IPS-NIHi11 (cell line): Measurements from ENCODE around the gene FOXL1.

Experiments
- DNase-seq: peaks from one replicate; pipeline ENCODE4 v3.0.0; 2012; ENCODE audit warnings: mixed read lengths, low spot score

FOXL1 gene

DNA sequence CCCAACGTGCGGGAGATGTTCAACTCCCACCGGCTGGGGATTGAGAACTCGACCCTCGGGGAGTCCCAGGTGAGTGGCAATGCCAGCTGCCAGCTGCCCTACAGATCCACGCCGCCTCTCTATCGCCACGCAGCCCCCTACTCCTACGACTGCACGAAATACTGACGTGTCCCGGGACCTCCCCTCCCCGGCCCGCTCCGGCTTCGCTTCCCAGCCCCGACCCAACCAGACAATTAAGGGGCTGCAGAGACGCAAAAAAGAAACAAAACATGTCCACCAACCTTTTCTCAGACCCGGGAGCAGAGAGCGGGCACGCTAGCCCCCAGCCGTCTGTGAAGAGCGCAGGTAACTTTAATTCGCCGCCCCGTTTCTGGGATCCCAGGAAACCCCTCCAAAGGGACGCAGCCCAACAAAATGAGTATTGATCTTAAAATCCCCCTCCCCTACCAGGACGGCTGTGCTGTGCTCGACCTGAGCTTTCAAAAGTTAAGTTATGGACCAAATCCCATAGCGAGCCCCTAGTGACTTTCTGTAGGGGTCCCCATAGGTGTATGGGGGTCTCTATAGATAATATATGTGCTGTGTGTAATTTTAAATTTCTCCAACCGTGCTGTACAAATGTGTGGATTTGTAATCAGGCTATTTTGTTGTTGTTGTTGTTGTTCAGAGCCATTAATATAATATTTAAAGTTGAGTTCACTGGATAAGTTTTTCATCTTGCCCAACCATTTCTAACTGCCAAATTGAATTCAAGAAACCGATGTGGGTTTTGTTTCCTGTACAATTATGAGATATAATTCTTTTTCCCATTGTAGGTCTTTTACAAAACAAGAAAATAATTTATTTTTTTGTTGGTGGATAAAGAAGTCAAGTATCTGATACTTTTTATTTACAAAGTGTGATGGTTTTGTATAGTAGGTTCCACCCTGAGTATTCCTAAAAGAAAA is 9.4 kb upstream of the FOXL1 start:
- DNase-seq = no peak

GRCh38 chr16:86569701-86570447 is 8.5 kb upstream of the FOXL1 start:
- DNase-seq = no peak

- DNase-seq = no peak
Measured at GRCh38 chr16:86570558-86571529, 7.5 kb upstream of the FOXL1 start.

DNA sequence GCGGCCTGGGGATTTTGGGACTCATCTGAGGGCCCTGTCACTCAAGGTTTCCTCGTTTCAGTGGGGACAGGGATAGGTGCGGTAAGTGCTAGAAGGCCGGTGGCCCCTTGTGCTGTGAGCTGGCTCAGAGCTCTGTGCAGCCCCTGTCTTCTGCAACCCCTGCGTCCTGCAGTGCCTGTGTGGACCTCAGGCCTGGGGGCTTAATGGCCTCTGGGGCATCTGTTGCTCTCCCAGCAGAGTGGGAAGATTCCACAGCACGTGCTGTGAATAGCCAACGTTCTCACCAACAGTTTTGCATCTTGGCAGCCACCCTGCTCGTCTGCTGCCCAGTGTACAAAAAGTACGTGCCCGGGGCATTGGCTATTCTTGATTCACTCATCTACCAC is 6.8 kb upstream of the FOXL1 start:
- DNase-seq = no peak

DNA sequence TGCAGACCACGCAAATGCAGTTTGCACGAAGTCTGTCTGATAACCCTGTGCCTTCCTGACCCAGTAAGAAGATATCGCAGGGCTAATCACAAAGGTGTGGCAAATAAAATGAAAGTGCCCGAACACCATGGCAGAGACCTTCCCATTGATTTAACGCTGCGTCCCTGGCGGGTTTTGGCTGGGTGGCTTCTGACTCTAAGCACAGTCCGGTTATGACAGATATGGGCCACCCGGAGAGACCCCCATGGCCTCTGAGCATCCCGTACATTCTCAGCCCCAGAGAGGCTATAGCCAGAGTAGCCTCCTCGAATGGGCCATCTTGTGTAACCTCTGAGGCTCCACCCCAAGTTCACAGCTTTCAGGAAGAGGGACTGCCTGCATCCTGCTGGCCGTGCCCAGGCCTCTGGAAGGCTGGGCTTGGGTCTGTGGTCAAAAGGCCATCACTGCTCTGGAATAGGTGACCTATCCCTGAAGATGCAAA is 6.3 kb upstream of the FOXL1 start:
- DNase-seq = no peak

DNA sequence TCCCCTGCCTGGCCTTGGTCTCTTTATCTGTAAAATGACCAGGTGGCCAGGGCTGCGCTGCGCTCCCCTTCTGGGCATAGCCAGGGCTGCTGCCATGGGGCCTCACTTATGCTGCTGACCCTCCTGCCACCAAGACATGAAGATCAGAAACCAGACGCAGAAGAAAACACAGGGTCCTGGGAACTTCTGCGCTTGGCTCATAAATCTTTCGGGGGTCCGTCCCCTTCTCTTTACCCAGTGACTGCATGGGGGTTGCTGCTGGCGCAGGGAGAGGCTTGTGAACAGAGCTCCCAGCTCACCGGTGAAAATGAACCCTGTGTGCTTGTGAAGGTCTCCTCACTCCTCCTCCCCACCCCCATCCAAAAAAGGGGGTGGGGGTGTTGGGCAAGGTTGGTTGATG is 5.7 kb upstream of the FOXL1 start:
- no peak for DNase-seq

DNA sequence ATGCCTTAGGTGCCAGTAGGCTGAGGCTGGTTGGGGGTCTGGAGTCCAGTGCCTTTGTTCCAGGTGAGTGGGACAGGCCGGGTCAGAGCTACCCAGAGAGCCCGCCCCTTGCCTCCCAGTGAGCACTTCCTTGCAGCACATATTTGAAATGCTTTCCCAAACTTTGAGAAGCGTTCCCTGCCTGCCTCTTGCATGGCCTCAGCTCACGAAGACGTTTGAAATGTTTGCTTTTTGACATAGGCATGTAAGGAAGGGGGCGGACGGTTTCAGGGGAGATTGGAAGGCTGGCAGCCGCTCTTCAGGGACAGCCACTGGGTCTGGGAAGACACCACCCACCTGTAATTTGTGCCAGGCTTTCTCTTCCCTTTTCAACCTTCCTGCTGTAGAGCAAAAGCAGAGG is 5.1 kb upstream of the FOXL1 start:
- no peak for DNase-seq

- DNase-seq = no peak
Measured at GRCh38 chr16:86573646-86574508, 4.5 kb upstream of the FOXL1 start.

DNA sequence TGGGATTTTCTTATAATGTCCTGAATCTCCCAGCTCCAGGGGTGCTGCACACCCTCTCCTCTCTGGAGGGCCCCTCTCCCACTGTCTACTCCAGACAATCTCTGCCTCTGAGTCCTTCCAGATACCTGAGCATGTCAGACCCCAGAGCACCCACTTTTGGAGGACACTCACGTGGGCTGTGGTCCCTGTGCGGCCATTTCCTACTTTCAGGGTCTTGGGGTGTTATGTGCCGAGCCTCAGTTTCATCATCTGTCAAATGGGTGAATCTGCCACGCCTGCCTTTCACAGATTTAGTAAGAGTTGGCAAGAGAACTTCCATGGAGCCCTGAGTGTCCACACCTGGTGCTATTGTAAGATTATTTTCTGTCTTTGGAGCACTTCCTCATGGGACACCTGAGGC is 3.7 kb upstream of the FOXL1 start:
- DNase-seq = no peak

DNA sequence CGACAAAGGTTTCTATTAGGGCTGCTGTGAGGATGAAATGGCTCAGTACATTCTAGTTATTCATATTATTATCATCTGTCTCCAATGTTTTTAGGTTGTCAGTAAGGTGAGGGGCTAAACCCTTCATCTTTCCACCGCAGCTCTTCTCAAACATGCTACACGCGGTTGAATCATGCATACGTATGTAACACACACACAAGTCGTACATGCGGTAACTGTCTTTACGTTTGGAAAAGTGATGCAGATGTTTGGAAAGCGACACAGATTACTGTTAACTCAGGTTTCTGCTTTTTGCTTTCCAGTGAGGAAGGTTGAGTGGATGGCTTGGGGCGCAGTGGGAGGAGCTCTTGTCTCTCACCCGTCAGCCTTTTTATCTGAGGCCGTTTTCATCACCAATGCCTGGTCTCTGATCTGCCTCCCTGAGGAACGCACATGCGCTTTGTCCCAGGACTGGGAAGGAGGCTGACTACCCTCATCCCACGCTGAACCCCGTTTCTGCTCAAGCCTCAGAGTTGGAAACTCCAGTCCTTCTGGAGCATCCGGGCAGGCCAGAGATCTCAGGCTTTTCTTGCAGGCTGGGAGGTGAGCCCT is 3.2 kb upstream of the FOXL1 start:
- DNase-seq = no peak

- peak; percentile 84 for DNase-seq
Measured at GRCh38 chr16:86575754-86576557, 2.4 kb upstream of the FOXL1 start.

- DNase-seq = no peak
Measured at GRCh38 chr16:86576591-86577313, 1.6 kb upstream of the FOXL1 start.

DNA sequence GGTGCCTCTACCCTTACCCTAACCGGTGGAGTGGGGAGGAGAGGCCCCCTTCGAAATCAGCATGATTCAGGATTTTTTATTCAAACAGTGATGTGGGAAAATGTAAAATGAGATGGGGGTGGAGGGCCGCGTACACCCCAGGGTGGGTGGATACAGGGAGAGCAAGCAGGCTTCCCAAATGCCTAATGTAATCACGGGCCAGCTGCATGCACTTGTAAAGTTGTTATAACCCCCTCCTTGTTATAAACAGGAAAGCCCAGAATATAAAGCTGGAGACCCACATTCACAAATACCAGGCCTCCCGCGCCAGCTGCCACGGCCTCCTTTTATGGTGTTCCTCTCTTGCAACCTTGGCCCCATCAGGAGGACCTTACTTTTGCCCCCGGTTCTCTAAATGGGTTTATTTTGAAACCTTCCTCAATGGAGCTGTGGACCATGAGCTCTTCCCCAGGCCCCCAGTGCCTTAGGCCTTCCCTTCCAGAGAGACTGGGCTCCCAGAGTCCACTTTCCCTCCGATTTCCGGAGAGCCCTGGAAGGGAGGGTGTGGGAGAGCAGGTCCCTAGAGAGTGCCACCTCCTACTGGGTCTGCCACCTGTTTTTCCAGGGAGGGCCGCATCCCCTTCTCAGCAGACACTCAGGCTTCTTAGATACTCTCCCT is 906 bp upstream of the FOXL1 start:
- peak; percentile 33 for DNase-seq

GRCh38 chr16:86578611-86579267 is 390 bp downstream of the FOXL1 start:
- DNase-seq = peak; percentile 49

DNA sequence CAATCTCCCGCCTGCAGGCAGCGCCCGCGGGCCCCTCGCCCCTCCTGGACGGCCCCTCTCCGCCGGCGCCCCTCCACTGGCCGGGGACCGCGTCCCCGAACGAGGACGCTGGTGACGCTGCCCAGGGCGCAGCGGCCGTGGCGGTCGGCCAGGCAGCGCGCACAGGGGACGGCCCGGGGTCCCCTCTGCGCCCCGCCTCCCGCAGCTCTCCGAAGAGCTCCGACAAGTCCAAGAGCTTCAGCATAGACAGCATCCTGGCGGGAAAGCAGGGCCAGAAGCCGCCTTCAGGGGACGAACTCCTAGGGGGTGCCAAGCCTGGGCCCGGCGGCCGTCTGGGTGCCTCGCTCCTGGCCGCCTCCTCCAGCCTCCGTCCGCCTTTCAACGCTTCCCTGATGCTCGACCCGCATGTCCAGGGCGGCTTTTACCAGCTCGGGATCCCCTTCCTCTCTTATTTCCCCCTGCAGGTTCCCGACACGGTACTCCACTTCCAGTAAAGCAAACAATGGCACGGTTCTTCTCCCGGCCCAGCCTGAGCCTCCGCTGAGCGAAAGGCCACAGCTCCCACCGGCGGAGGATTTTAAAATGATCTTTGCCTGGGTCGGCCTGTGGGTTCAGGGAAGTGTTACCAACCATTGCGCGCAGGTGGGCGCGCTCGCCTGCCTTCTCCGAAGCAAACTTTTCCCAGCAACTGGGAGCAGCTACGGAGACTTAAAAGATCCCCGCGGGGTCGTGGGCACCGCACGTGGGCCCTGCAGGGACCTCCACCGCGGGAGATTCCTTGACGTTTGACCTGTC is 1.1 kb downstream of the FOXL1 start:
- DNase-seq = peak; percentile 30

DNA sequence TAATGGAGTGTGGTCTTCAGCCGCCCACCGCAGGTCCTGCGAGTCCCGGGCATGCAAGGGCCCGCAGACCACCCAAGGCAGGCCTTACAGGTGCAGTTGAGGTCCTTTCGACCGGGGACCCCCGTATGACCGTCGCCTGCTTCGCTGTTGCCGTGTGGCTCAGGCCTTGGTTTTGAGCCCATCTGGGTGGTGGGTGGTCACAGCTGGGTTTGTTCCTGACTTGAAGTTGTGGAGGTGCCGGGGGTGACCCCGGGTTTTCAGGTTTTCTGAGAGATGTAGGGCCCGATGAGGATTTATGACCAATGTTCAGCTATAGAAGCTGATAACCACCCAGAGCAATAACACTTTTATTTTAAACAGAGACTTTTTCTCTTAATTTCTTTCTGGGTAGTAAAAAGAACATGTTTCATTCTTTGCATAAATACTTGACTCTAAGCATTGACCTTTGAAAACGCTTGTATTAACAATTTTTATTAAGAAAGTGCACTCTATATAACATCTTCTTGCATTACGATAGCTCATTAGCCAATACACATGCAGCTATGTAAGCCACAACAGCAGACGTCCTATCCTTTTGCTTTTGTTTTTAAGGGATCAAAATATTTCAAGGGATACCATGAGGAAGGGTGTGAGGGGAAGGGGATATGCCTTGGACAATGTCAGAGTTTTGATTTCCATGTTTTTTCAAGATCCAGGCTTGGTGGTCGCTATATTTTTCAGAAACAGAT is 1.9 kb downstream of the FOXL1 start:
- no peak for DNase-seq
